Measurements from ENCODE around the gene ARFGEF2. TPM values are rescaled to one million over a fixed set of nuclear protein-coding genes. Genes with fewer than 3 reads are reported as not detected.

ARFGEF2 gene
- total and polyA plus RNA-seq, 10 of the 15 experiments (the other 5 are each of a cell fraction or from before 2014, with no cell fraction given): 5.2 to 24.1 (median 17.7) TPM

GRCh38 chr20:48885237-48885636 lies 36.3 kb upstream of the ARFGEF2 start (continued):
- TF ChIP-seq PML (IDR thresholded peaks at IDR 0.05; ENCODE audit: low read length) (no peak), NR2F1 (conservative IDR thresholded peaks at IDR 0.05) (no peak), BCL11A (IDR thresholded peaks at IDR 0.05; ENCODE audit: low read depth, low read length) (no peak), IKZF2 (IDR thresholded peaks at IDR 0.05) (no peak), SIN3A (IDR thresholded peaks at IDR 0.05; ENCODE audit: low read depth, low read length) (no peak), NKRF (conservative IDR thresholded peaks at IDR 0.05) (no peak), YBX1 (IDR thresholded peaks at IDR 0.05) (no peak)

- no peak overlapping the region for H3K4me2 ChIP-seq (ENCODE audit: control insufficient read depth, insufficient read depth)
- no TSS peak for BruUV-seq (replicated peaks)
- in situ Hi-C loops (cut with MboI): no loop called here
- DNase-seq (ENCODE audit: low read depth, low spot score) (no peak), FAIRE-seq (no peak), ATAC-seq (no peak)
- no peaks in the 10 kb centered on the region for H3K79me2 ChIP-seq (ENCODE audit: control insufficient read depth, insufficient read depth, low read length)
- TF ChIP-seq POLR2A (IDR thresholded peaks at IDR 0.05; ENCODE audit: low read depth, low read length): no peak
- TF ChIP-seq BHLHE40 (IDR thresholded peaks at IDR 0.05; ENCODE audit: borderline replicate concordance in 1 of 2, low read depth in 2 of 2, low read length in 1 of 2): no peak
- no peak for TF ChIP-seq USF1 (IDR thresholded peaks at IDR 0.05; ENCODE audit: borderline replicate concordance, extremely low read length, insufficient read depth, low read depth, low read length)
- no peak for TF ChIP-seq STAT1 (conservative IDR thresholded peaks at IDR 0.05)
- intact Hi-C loops (cut with micrococcal nuclease; ENCODE audit: unreplicated experiment): loop anchor here (5.0 kb wide), 1 partner anchor 59 kb away; the partner anchor contains the start of gene PREX1
- H4K20me1 ChIP-seq (ENCODE audit: control insufficient read depth, insufficient read depth): no peaks in the 10 kb centered on the region
- ChIA-PET RAD21 (ENCODE audit: unreplicated experiment) (interaction anchor here (1.4 kb wide), 1 partner anchor 229 kb away, joined by 5 read pairs; no protein-coding TSS in a partner anchor), SMC1A (ENCODE audit: uncharacterized antibody, unreplicated experiment) (interaction anchor here (1.1 to 2.1 kb wide), 4 partner anchors 10 to 53 kb away, joined by 3 to 9 read pairs (median 6); no protein-coding TSS in a partner anchor), CTCF (interaction anchor here (0.7 to 1.5 kb wide), 4 partner anchors 10 to 265 kb away, joined by 3 to 8 read pairs (median 4); no protein-coding TSS in a partner anchor), POLR2A (no interaction called here)
- H3K27me3 ChIP-seq (replicated peaks in 1 of 2; ENCODE audit: control insufficient read depth in 2 of 2, insufficient read depth in 2 of 2, low read length in 1 of 2): no peaks in the 10 kb centered on the region
- no peaks in the 10 kb centered on the region for H3K36me3 ChIP-seq (ENCODE audit: control insufficient read depth in 2 of 2, insufficient read depth in 2 of 2, low read length in 1 of 2)
- no peak overlapping the region for H3K4me3 ChIP-seq
- H3K9me3 ChIP-seq (replicated peaks; ENCODE audit: control insufficient read depth, insufficient read depth, low read length): no peaks in the 10 kb centered on the region
- H3K27ac ChIP-seq (ENCODE audit: control insufficient read depth, insufficient read depth): no peak overlapping the region
- H3K9ac ChIP-seq (ENCODE audit: control insufficient read depth, insufficient read depth, low read length): no peak overlapping the region
- H3K4me1 ChIP-seq (ENCODE audit: control insufficient read depth, insufficient read depth, low read length): peaks cover 6% of the 10 kb centered on the region
- 97% methylated on average over 3 of the region's 3 CpGs for WGBS (ENCODE audit: insufficient coverage, insufficient replicate concordance, low lambda C conversion rate, missing lambda C conversion rate)
- no peak overlapping the region for H2AFZ ChIP-seq (ENCODE audit: control insufficient read depth, low read depth, low read length)
Measured at GRCh38 chr20:48886194-48886593, 35.3 kb upstream of the ARFGEF2 start.
